ENCODE results near the gene NFAT5.
"Not testable (repeated sequence)": the region's sequence is repeated elsewhere in the genome, so short reads cannot be mapped to it uniquely, and the experiment has no call there.

Gene NFAT5

GRCh38 chr16:69707920-69708683, 142.3 kb downstream of the NFAT5 start:
- no peak for DNase-seq

GRCh38 chr16:69709456-69710084, 143.8 kb downstream of the NFAT5 start:
- DNase-seq, result peak; percentile 45 to 54

- no peak for DNase-seq
Observed at GRCh38 chr16:69711115-69711740, 145.5 kb downstream of the NFAT5 start.

- DNase-seq, result no peak
Observed at GRCh38 chr16:69712277-69712676, 146.5 kb downstream of the NFAT5 start.

GRCh38 chr16:69712914-69713581, 147.3 kb downstream of the NFAT5 start:
- DNase-seq, result no peak

- DNase-seq, result no peak
Observed at GRCh38 chr16:69717066-69717465, 151.3 kb downstream of the NFAT5 start.

GRCh38 chr16:69718111-69718764, 152.5 kb downstream of the NFAT5 start:
- no peak for DNase-seq

- no peak for DNase-seq
Observed at GRCh38 chr16:69720822-69721430, 155.2 kb downstream of the NFAT5 start.

- no peak for DNase-seq
Observed at GRCh38 chr16:69721441-69721957, 155.7 kb downstream of the NFAT5 start.

GRCh38 chr16:69724414-69724873, 158.7 kb downstream of the NFAT5 start:
- DNase-seq, result no peak

GRCh38 chr16:69724981-69725479, 159.3 kb downstream of the NFAT5 start:
- no peak for DNase-seq

- no peak for DNase-seq
Observed at GRCh38 chr16:69725480-69726312, 159.9 kb downstream of the NFAT5 start.

GRCh38 chr16:69726313-69727060, 160.7 kb downstream of the NFAT5 start, which contains the start of gene NQO1:
NQO1 (minus strand) TSS chr16:69726560; CDS start chr16:69726439, 121 bp downstream.
- DNase-seq, result peak; percentile 7 to 51

GRCh38 chr16:69727916-69728270, 162.1 kb downstream of the NFAT5 start:
- DNase-seq, result no peak

- not testable (repeated sequence) for DNase-seq
Observed at GRCh38 chr16:69729030-69729429, 163.3 kb downstream of the NFAT5 start.

GRCh38 chr16:69731280-69731679, 165.5 kb downstream of the NFAT5 start:
- DNase-seq, result not testable (repeated sequence)

- DNase-seq, result no peak
Observed at GRCh38 chr16:69732101-69732500, 166.3 kb downstream of the NFAT5 start.

- no peak for DNase-seq
Observed at GRCh38 chr16:69741519-69741918, 175.8 kb downstream of the NFAT5 start.

GRCh38 chr16:69741951-69742904, 176.5 kb downstream of the NFAT5 start:
- DNase-seq, result no peak
